B cell (primary cell): Measurements from ENCODE around the gene CELF4. TPM values are rescaled to one million over a fixed set of nuclear protein-coding genes. Genes with fewer than 3 reads are reported as not detected.

Source experiments
- ATAC-seq: fragments of 200-7000 bp; cut with Tn5 transposase; one replicate; pipeline ENCODE4 v1.10.0; 2021; ENCODE audit warnings: low read depth, mild to moderate bottlenecking, moderate number of reproducible peaks, moderate library complexity
- CTCF ChIA-PET: fragments of 350-600 bp; sonication (Branson Sonifier 250); formaldehyde crosslinking; loops from one replicate; lab custom pipeline; 2021; ENCODE audit warnings: antibody characterized with exemption, inconsistent platforms; lab: Charles Lee
- POLR2A ChIA-PET: fragments of 350-600 bp; sonication (Branson Sonifier 250); formaldehyde crosslinking; loops from one replicate; lab custom pipeline; 2021; ENCODE audit warnings: antibody characterized with exemption; lab: Charles Lee
- DNase-seq: peaks from one replicate; pipeline ENCODE4 v3.0.0; 2013
- H2AFZ ChIP-seq: 2 replicates; pipeline ENCODE4 v1.6.1; 2012; ENCODE audit warnings: mild to moderate bottlenecking, low read depth, low read length; ENCODE audit not compliant: insufficient read depth, poor library complexity, severe bottlenecking
- H3K27ac ChIP-seq, 2 donors: 1 replicate in 1 of 2; 2 replicates in 1 of 2; pipeline ENCODE4 v1.5.1; 2012 to 2013; ENCODE audit warnings: low read length in 2 of 2, mild to moderate bottlenecking in 2 of 2, moderate library complexity in 1 of 2
- H3K27me3 ChIP-seq, 4 experiments: fragments of 200-600 bp in 1 of 4; sonication (generic) in 1 of 4; replicated peaks in 1 of 4; 1 replicate in 2 of 4; 2 replicates in 2 of 4; pipeline versions ENCODE4 v1.6.1 to v1.7.0; 2013 to 2016; ENCODE audit warnings: low read length in 3 of 4, mild to moderate bottlenecking in 2 of 4, mixed read lengths in 1 of 4, moderate library complexity in 1 of 4; ENCODE audit not compliant: insufficient read depth in 4 of 4, control insufficient read depth in 3 of 4; ENCODE audit errors: control extremely low read depth in 1 of 4
- H3K36me3 ChIP-seq, 2 experiments: replicated peaks in 1 of 2; 1 replicate in 1 of 2; 2 replicates in 1 of 2; pipeline versions ENCODE4 v1.6.1 to v1.7.1; 2013; ENCODE audit warnings: low read length in 1 of 2; ENCODE audit not compliant: insufficient read depth in 2 of 2, control insufficient read depth in 1 of 2; ENCODE audit errors: control extremely low read depth in 1 of 2, extremely low read depth in 1 of 2
- H3K4me1 ChIP-seq, 2 donors: fragments of 200-600 bp in 1 of 2; sonication (generic) in 1 of 2; 1 replicate in 1 of 2; 2 replicates in 1 of 2; pipeline versions ENCODE4 v1.5.1 to v1.6.1; 2013 to 2017; ENCODE audit warnings: low read length in 2 of 2; ENCODE audit not compliant: control insufficient read depth in 2 of 2, insufficient read depth in 2 of 2
- H3K4me2 ChIP-seq: replicated peaks from 2 replicates; pipeline ENCODE3; 2012; ENCODE audit warnings: mild to moderate bottlenecking, low read depth, low read length; ENCODE audit not compliant: poor library complexity, severe bottlenecking
- H3K4me3 ChIP-seq, 5 experiments: fragments of 200-600 bp in 1 of 5; sonication (generic) in 1 of 5; 1 replicate in 3 of 5; 2 replicates in 2 of 5; pipeline versions ENCODE4 v1.5.1 to v1.7.0; 2011 to 2016; ENCODE audit warnings: low read length in 4 of 5, mild to moderate bottlenecking in 4 of 5, low read depth in 2 of 5, control low read depth in 1 of 5, moderate library complexity in 1 of 5; ENCODE audit not compliant: insufficient read depth in 1 of 5; ENCODE audit errors: control extremely low read depth in 1 of 5, extremely low read depth in 1 of 5
- H3K79me2 ChIP-seq: fragments of 200-600 bp; sonication (generic); one replicate; pipeline ENCODE4 v1.6.0; 2016; ENCODE audit warnings: low read length; ENCODE audit not compliant: control insufficient read depth, insufficient read depth
- H3K9ac ChIP-seq: fragments of 200-600 bp; sonication (generic); 2 replicates; pipeline ENCODE4 v1.6.1; 2017; ENCODE audit warnings: mild to moderate bottlenecking, low read length, moderate library complexity
- H3K9me3 ChIP-seq, 3 donors: one replicate each; pipeline versions ENCODE4 v1.6.1 to v1.7.1; 2013; ENCODE audit warnings: low read length in 2 of 3; ENCODE audit not compliant: control insufficient read depth in 2 of 3, insufficient read depth in 1 of 3; ENCODE audit errors: control extremely low read depth in 1 of 3
- H4K20me1 ChIP-seq: 2 replicates; pipeline ENCODE4 v1.6.0; 2012; ENCODE audit warnings: mild to moderate bottlenecking, low read length; ENCODE audit not compliant: insufficient read depth, control insufficient read depth, poor library complexity, severe bottlenecking
- H3K27ac Mint-ChIP-seq: one replicate; pipeline ENCODE4 v1.8.0; 2021; ENCODE audit warnings: mixed read lengths
- H3K27me3 Mint-ChIP-seq: one replicate; pipeline ENCODE4 v1.8.0; 2021; ENCODE audit warnings: mixed read lengths
- H3K4me1 Mint-ChIP-seq: one replicate; pipeline ENCODE4 v1.8.0; 2021; ENCODE audit warnings: mixed read lengths
- H3K4me3 Mint-ChIP-seq: one replicate; pipeline ENCODE4 v1.8.0; 2021; ENCODE audit warnings: mixed read lengths
- H3K9me3 Mint-ChIP-seq: one replicate; pipeline ENCODE4 v1.8.0; 2022; ENCODE audit warnings: mixed read lengths; ENCODE audit not compliant: insufficient read depth
- CTCF ChIP-seq: fragments of 200-600 bp; IDR thresholded peaks from one replicate; pipeline ENCODE4 v1.8.0; 2022; ENCODE audit warnings: antibody characterized with exemption, mild to moderate bottlenecking
- EZH2 ChIP-seq: IDR thresholded peaks from 2 replicates; pipeline ENCODE4 v1.6.1; 2012; ENCODE audit warnings: borderline replicate concordance, low read depth, mild to moderate bottlenecking, moderate library complexity, low read length; ENCODE audit not compliant: insufficient read depth, poor library complexity, severe bottlenecking
- WGBS: methylation state at CpG from one replicate; pipeline ENCODE4 v1.1.5; 2013; ENCODE audit warnings: missing lambda C conversion rate; ENCODE audit not compliant: insufficient coverage; 5-methylcytosine and 5-hydroxymethylcytosine counted together
- intact Hi-C: fragments of 100-400 bp; cut with micrococcal nuclease; formaldehyde crosslinking; loops from one replicate; pipeline ENCODE4 v1.10.0; 2022
- polyA plus RNA-seq: library from polyadenylated mRNA; depleted of rRNA; stranded (reverse); fragments of >200 nt; gene quantifications from 2 replicates; pipeline ENCODE4 v1.2.3, GENCODE V29; 2012
- total RNA-seq, 2 donors: library from RNA; stranded (reverse); fragments of 120-200 nt in 1 of 2; gene quantifications; 1 replicate in 1 of 2; 2 replicates in 1 of 2; pipeline versions ENCODE4 v1.2.3 to v1.2.4, GENCODE V29; 2013 to 2022

Gene CELF4
- total and polyA plus RNA-seq, 2 donors (not counting 1 experiment from before 2014, with no cell fraction given), result not detected

GRCh38 chr18:37355772-37356171 is 209.8 kb downstream of the CELF4 start:
- Mint-ChIP-seq H3K4me1 (no peaks in the 10 kb centered on the region), H3K4me3 (no peak overlapping the region), H3K27ac (no peak overlapping the region), H3K9me3 (no peaks in the 10 kb centered on the region), H3K27me3 (peaks cover 7% of the 10 kb centered on the region)
- no peak overlapping the region for H3K9ac ChIP-seq
- H3K4me2 ChIP-seq, result no peak overlapping the region
- no peak overlapping the region for H3K4me3 ChIP-seq
- no peaks in the 10 kb centered on the region for H3K79me2 ChIP-seq
- 88% methylated on average over 1 of the region's 3 CpGs for WGBS
- no peak overlapping the region for H3K27ac ChIP-seq
- no peak overlapping the region for H2AFZ ChIP-seq
- H4K20me1 ChIP-seq, result no peaks in the 10 kb centered on the region
- ATAC-seq (no peak), DNase-seq (no peak)
- no peaks in the 10 kb centered on the region for H3K36me3 ChIP-seq
- no peak for TF ChIP-seq EZH2
- TF ChIP-seq CTCF, result no peak
- H3K9me3 ChIP-seq, result no peaks in the 10 kb centered on the region
- no peaks in the 10 kb centered on the region for H3K27me3 ChIP-seq
- intact Hi-C loops, result no loop called here
- no peaks in the 10 kb centered on the region for H3K4me1 ChIP-seq
- CTCF ChIA-PET, result no interaction called here
- POLR2A ChIA-PET, result no interaction called here

GRCh38 chr18:37351110-37351509 is 214.5 kb downstream of the CELF4 start:
- Histone ChIP-seq H3K9me3 (no peaks in the 10 kb centered on the region), H3K4me2 (no peak overlapping the region), H3K4me1 (no peaks in the 10 kb centered on the region), H3K4me3 (no peak overlapping the region), H3K27me3 (no peaks in the 10 kb centered on the region), H2AFZ (no peak overlapping the region), H3K36me3 (no peaks in the 10 kb centered on the region), H3K27ac (no peak overlapping the region), H4K20me1 (no peaks in the 10 kb centered on the region), H3K79me2 (no peaks in the 10 kb centered on the region), H3K9ac (no peak overlapping the region)
- Mint-ChIP-seq H3K27me3 (peaks cover 4% of the 10 kb centered on the region), H3K9me3 (no peaks in the 10 kb centered on the region), H3K4me1 (no peaks in the 10 kb centered on the region), H3K4me3 (no peak overlapping the region), H3K27ac (no peak overlapping the region)
- TF ChIP-seq CTCF (no peak), EZH2 (no peak)
- WGBS, result 78% methylated on average over 4 of the region's 9 CpGs
- ChIA-PET POLR2A (no interaction called here), CTCF (no interaction called here)
- no peak for ATAC-seq
- intact Hi-C loops, result no loop called here
- DNase-seq, result no peak
